ENCODE data around the gene PRR5.
"Not testable (repeated sequence)": the region's sequence is repeated elsewhere in the genome, so short reads cannot be mapped to it uniquely, and the experiment has no call there.

Gene PRR5

GRCh38 chr22:44701824-44702478 lies at the start of gene PRR5:
Gene PRR5, plus strand, starts transcription at chr22:44702204. Its CDS starts 271 bp downstream, at chr22:44702475.
- no peak for TF ChIP-seq CTCF (IDR thresholded peaks at IDR 0.05; ENCODE audit: extremely low read depth, missing control alignments)
- peak; percentile 95 for DNase-seq (ENCODE audit: low spot score)

- not testable (repeated sequence) for DNase-seq (ENCODE audit: low spot score)
Observed at GRCh38 chr22:44652866-44653265, 49.1 kb upstream of the PRR5 start.

GRCh38 chr22:44658311-44658953 lies 43.6 kb upstream of the PRR5 start:
- TF ChIP-seq CTCF (IDR thresholded peaks at IDR 0.05; ENCODE audit: extremely low read depth, missing control alignments): no peak
- no peak for DNase-seq (ENCODE audit: low spot score)

- no peak for TF ChIP-seq CTCF (IDR thresholded peaks at IDR 0.05; ENCODE audit: extremely low read depth, missing control alignments)
- DNase-seq (ENCODE audit: low spot score): no peak
Observed at GRCh38 chr22:44659140-44659539, 42.9 kb upstream of the PRR5 start.

GRCh38 chr22:44660051-44660830 lies 41.8 kb upstream of the PRR5 start:
- no peak for TF ChIP-seq CTCF (IDR thresholded peaks at IDR 0.05; ENCODE audit: extremely low read depth, missing control alignments)
- no peak for DNase-seq (ENCODE audit: low spot score)

- TF ChIP-seq CTCF (IDR thresholded peaks at IDR 0.05; ENCODE audit: extremely low read depth, missing control alignments): no peak
Observed at GRCh38 chr22:44661070-44661469, 40.9 kb upstream of the PRR5 start.

GRCh38 chr22:44661659-44662569 lies 40.1 kb upstream of the PRR5 start:
- DNase-seq (ENCODE audit: low spot score): no peak
- no peak for TF ChIP-seq CTCF (IDR thresholded peaks at IDR 0.05; ENCODE audit: extremely low read depth, missing control alignments)

More at GRCh38 chr22:44661070-44661469, 40.9 kb upstream of the PRR5 start:
- DNase-seq (ENCODE audit: low spot score): no peak

Data from GM20000 (cell line).